Loucy (cell line): ENCODE results near the gene TMEM232.

ENCODE experiments used
- CTCF ChIP-seq: fragments of 200-600 bp; sonication (generic); conservative IDR thresholded peaks from 2 replicates; pipeline ENCODE4 v1.5.1; 2014; ENCODE audit warnings: mild to moderate bottlenecking, antibody characterized with exemption, low read length
- EZH2phosphoT487 ChIP-seq: fragments of 200-600 bp; IDR thresholded peaks from 2 replicates; pipeline ENCODE4 v1.6.1; 2018; ENCODE audit warnings: antibody characterized with exemption, mild to moderate bottlenecking, moderate library complexity, borderline replicate concordance

DNA sequence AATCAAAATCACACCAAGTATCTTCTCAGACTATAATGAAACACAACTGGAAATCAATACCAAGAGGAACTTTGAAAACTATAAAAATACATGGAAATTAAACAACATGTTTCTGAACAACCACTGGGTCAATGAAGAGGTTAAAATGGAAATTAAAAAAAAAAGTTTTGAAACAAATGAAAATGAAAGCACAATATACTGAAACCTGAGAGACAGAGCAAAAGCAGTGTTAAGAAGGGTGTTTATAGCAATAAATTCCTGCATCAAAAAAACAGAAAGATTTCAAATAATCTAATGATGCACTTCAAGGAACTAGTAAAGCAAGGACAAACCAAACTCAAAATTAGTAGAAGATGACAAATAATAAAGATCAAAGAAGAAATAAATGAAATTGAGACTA is 92.0 kb downstream of the TMEM232 start:
- TF ChIP-seq CTCF (no peak), EZH2phosphoT487 (no peak)
